ENCODE measurements around the gene BABAM2. TPM values are rescaled to one million over a fixed set of nuclear protein-coding genes. Genes with fewer than 3 reads are reported as not detected.

Gene BABAM2
- total RNA-seq, 4 donors from 2014 or later, result 35.0 to 70.5 (median 51.5) TPM

DNA sequence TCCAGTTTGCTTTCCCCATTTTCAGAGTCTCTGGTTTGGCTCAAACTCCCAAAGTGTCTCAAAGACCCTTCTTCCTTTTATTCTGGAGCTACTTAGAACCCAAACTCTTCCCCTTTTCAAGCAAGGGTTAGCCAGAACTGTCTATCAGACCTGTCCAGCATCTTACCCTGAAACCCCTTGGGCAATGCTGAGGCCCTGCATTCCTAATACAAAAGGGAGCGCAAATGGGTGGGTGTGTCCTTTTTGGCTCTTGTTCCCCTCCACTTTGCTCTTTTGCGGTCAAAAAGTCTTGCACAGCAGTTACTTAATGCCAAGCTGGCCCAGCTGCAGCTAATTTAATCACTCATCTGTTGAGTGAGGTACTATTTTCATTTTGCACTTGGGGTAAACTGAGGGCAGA lies 270.9 kb downstream of the BABAM2 start:
- H3K9me3 ChIP-seq, result no peaks in the 10 kb centered on the region
- H3K4me3 ChIP-seq, result no peak overlapping the region
- no peak overlapping the region for H3K27ac ChIP-seq
- H3K27me3 ChIP-seq, result no peaks in the 10 kb centered on the region
- H3K4me1 ChIP-seq, result no peaks in the 10 kb centered on the region
- TF ChIP-seq, protein P1, sequence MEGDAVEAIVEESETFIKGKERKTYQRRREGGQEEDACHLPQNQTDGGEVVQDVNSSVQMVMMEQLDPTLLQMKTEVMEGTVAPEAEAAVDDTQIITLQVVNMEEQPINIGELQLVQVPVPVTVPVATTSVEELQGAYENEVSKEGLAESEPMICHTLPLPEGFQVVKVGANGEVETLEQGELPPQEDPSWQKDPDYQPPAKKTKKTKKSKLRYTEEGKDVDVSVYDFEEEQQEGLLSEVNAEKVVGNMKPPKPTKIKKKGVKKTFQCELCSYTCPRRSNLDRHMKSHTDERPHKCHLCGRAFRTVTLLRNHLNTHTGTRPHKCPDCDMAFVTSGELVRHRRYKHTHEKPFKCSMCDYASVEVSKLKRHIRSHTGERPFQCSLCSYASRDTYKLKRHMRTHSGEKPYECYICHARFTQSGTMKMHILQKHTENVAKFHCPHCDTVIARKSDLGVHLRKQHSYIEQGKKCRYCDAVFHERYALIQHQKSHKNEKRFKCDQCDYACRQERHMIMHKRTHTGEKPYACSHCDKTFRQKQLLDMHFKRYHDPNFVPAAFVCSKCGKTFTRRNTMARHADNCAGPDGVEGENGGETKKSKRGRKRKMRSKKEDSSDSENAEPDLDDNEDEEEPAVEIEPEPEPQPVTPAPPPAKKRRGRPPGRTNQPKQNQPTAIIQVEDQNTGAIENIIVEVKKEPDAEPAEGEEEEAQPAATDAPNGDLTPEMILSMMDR (IDR thresholded peaks at IDR 0.05), result no peak
- TF ChIP-seq POLR2A (IDR thresholded peaks at IDR 0.05), result no peak
- no peaks in the 10 kb centered on the region for H3K36me3 ChIP-seq
- DNase-seq, result no peak

DNA sequence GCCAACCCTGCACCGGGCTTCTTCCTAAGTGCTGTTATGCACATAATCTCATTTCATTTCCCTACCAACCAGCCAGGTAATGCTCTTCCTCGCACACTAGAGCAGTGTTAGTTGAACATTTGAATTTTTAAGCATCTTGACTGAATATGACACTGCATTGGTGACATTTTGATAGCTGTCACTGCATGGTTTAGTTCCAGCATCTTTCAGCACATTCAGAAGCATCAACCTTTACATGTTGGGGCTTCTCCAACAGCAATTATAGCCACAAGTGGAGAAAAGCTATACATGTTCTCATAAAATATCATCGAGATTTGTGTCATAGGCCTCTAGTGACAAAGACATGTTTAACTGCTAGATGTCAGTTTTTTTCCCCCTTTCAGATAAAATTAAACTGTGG lies 272.0 kb downstream of the BABAM2 start:
- no peaks in the 10 kb centered on the region for H3K9me3 ChIP-seq
- H3K4me1 ChIP-seq, result no peaks in the 10 kb centered on the region
- TF ChIP-seq, protein P1 (IDR thresholded peaks at IDR 0.05), result no peak
- TF ChIP-seq POLR2A (IDR thresholded peaks at IDR 0.05), result no peak
- no peak for DNase-seq
- no peaks in the 10 kb centered on the region for H3K36me3 ChIP-seq
- no peak overlapping the region for H3K4me3 ChIP-seq
- H3K27ac ChIP-seq, result no peak overlapping the region
- H3K27me3 ChIP-seq, result no peaks in the 10 kb centered on the region

DNA sequence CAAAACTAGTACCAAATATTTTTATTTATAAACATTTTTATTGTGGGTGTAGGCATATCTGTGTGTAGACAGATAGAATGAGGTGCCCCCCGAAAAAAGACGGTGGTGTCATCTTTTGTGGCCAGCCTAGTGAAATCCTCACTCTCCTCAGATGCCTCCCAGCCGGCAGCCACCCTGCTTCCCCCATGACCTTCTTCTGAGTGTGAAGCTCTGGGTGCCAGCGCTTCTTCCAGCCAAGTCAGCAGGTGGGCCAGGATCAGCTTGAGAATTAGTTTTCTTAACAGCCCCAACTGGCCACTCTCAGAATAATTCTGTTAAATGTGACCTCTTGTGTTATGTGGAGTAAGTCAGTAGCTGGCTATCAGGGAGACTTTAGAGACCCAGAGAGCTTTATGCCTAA lies 272.5 kb downstream of the BABAM2 start:
- H3K36me3 ChIP-seq, result no peaks in the 10 kb centered on the region
- no peaks in the 10 kb centered on the region for H3K4me1 ChIP-seq
- peak overlapping the region in 1 of 4 donors; percentile 53 for H3K27ac ChIP-seq
- no peaks in the 10 kb centered on the region for H3K9me3 ChIP-seq
- DNase-seq, result no peak
- no peak overlapping the region for H3K4me3 ChIP-seq
- H3K27me3 ChIP-seq, result no peaks in the 10 kb centered on the region
- TF ChIP-seq POLR2A (IDR thresholded peaks at IDR 0.05), result no peak
- TF ChIP-seq, protein P1 (IDR thresholded peaks at IDR 0.05), result no peak

DNA sequence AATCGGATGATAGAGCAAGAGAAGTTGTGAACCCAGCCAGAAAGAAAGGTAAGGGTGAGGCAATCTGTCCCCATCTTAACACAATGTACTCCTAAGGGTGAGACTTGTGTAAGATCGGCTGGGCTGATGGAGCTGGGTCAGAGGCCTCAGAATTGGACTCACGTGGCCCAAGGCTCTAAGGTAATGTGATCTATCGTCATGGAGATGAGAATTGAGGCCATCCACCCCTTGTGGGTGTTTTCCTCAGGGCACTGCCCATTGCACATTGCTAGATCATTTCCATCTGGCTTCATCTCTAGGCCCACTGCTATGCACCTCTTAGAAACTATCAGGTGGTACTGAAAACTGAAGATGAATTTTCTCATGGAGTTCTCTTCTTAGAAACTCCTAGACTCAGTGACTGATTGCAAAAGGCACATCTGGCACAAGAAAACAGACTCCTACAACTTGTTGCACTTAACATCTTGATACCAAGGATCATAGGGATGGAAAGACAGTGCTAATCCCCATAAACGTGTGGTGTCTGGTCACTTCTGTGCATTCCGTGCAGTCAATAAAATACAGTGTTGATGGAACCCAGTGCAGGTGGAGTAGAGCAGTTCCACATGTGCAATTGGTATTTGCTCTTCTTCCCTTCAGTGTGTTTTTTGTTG lies 273.2 kb downstream of the BABAM2 start:
- TF ChIP-seq POLR2A (IDR thresholded peaks at IDR 0.05), result no peak
- TF ChIP-seq, protein P1 (IDR thresholded peaks at IDR 0.05), result no peak
- no peaks in the 10 kb centered on the region for H3K27me3 ChIP-seq
- no peak for DNase-seq
- H3K4me3 ChIP-seq, result no peak overlapping the region
- no peaks in the 10 kb centered on the region for H3K36me3 ChIP-seq
- no peaks in the 10 kb centered on the region for H3K4me1 ChIP-seq
- no peaks in the 10 kb centered on the region for H3K9me3 ChIP-seq
- H3K27ac ChIP-seq, result peak overlapping the region in 1 of 4 donors; percentile 53

DNA sequence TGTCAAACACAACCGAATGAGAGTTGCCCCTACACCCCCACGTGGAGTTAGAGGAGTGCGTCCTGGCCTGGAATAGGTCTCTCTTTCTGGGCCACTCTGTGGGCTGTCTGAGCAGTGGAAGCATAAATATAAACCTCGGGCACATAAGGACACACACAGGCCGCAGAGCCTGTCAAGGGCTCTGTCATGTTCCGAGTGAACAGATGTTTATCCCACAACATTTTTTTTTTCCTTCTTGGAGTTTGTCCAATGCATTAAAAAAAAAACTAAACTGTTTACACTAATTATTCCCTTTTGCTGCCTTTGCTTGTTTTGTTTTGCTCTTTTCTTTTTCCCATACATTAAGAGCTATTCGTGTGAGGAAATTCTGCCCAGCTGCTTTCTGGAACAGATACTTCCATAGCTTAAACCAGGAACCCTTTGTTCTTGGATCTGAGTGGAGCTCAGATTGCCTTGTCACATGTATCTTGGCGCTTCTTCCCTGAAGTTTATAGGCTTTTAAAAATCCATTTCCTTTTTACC lies 273.8 kb downstream of the BABAM2 start:
- no peaks in the 10 kb centered on the region for H3K4me1 ChIP-seq
- H3K27ac ChIP-seq, result peak overlapping the region in 2 of 4 donors; percentile 9 to 53
- no peak overlapping the region for H3K4me3 ChIP-seq
- no peaks in the 10 kb centered on the region for H3K27me3 ChIP-seq
- TF ChIP-seq, protein P1 (IDR thresholded peaks at IDR 0.05), result no peak
- no peak for TF ChIP-seq POLR2A (IDR thresholded peaks at IDR 0.05)
- no peaks in the 10 kb centered on the region for H3K9me3 ChIP-seq
- no peak for DNase-seq
- H3K36me3 ChIP-seq, result no peaks in the 10 kb centered on the region

All from Peyer's patch (tissue), 4 donors.